ENCODE data around the gene ACSS3.
"Not testable (repeated sequence)": the region's sequence is repeated elsewhere in the genome, so short reads cannot be mapped to it uniquely, and the experiment has no call there.

ACSS3 gene, protein sequence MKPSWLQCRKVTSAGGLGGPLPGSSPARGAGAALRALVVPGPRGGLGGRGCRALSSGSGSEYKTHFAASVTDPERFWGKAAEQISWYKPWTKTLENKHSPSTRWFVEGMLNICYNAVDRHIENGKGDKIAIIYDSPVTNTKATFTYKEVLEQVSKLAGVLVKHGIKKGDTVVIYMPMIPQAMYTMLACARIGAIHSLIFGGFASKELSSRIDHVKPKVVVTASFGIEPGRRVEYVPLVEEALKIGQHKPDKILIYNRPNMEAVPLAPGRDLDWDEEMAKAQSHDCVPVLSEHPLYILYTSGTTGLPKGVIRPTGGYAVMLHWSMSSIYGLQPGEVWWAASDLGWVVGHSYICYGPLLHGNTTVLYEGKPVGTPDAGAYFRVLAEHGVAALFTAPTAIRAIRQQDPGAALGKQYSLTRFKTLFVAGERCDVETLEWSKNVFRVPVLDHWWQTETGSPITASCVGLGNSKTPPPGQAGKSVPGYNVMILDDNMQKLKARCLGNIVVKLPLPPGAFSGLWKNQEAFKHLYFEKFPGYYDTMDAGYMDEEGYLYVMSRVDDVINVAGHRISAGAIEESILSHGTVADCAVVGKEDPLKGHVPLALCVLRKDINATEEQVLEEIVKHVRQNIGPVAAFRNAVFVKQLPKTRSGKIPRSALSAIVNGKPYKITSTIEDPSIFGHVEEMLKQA

DNA sequence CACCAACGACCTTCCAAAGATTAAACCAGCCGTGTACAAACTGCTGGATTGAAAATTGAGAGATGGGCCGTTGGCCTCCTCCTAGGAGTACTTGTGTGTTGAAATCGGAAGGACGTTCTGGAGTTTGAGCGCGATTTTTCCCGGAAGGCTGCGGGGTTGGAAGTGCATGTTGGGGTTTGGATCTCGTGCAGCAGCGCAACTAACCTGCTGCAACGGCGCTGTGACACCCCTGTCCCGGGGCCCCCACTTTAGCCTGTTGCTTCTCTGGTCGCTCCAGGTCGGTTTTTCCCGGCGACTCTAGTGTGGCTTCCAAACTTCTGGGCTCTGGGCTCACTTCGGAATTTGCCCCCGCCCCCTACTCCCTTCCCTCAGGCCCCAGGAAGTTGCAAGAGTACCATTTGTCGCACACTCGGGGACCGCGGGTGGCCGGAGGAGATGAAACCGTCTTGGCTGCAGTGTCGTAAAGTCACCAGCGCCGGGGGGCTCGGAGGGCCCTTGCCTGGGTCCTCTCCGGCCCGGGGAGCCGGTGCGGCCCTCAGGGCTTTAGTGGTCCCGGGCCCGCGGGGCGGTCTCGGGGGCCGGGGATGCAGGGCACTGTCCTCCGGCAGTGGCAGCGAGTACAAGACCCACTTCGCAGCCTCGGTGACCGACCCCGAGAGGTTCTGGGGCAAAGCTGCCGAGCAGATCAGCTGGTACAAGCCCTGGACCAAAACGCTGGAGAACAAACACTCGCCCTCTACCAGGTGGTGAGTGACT, at the start of gene ACSS3:
ACSS3 (plus strand) TSS at position 394 of the 756 bp plus-strand sequence; CDS start at position 436, 42 bp downstream.
- no peak for DNase-seq

DNA sequence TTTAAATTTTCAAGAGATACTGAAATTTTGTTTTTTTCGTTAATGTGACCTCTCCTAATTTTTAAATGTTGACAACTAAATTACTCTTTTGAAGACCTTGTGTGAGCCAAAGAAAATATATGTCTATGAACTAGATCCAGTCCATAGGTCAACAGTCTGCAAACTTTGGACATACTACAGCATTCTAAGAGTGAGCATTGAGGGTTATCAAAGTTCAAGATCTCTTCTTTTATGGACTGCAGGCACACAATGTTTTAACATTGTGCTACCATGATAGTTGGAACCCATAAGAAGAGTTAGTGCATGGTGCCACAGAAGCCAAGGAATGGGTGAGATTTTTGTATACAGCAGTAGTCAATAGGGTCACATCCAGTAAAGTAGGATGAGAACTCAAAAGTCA, 43.0 kb upstream of the ACSS3 start:
- DNase-seq, result no peak

DNA sequence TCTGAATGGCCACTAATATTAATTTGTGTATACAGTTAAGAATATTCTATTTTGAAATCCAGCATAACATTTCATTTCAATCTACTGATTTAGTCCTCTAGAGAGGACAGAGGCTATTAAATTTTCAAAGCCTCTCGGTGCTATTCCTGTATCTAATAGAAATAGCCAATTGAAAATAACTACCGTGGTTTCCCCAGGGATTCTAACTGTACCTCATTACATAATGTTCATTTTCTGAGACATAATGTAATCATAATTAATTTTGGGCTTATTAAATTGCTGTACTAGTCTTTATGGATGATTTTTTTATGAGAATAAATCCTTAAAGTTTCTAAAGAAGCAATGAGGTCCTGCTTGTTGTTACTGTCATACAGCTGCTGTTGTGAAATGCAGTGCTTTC, 38.6 kb upstream of the ACSS3 start:
- no peak for DNase-seq

DNA sequence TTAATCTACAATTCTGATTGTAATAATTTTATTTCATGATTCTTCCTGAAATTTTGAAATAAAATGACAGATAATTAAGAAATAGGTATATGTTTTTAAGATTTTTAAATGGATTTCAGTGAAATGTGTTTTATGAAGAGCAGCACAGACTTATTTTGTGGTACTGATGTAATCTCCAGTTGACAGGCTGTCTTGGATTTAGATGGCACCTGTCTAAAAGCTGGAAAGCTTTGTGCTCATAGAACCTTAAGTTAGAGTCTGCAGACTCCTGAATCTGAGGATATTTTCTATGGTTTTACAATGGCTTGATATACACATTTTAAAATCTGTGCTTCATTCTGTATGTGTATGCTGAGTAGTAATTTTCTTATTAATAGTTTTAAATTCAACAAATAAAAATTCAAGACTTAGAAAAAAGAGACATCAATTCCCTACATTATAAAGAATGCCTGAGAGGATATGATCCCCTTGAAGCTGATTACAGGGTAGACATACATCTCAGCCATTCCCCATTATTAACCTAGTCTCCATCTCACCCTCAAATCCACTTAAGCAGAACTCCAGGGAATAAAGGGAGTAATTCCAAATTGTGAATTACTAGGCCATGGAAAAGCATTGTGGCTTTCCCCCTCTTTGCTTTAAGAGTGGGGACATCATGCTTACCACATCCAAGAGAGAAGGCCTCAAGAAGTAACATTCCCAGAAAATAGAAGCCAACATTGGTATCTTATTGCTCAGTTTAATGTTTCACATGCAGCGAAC, 33.7 kb upstream of the ACSS3 start:
- DNase-seq, result no peak

DNA sequence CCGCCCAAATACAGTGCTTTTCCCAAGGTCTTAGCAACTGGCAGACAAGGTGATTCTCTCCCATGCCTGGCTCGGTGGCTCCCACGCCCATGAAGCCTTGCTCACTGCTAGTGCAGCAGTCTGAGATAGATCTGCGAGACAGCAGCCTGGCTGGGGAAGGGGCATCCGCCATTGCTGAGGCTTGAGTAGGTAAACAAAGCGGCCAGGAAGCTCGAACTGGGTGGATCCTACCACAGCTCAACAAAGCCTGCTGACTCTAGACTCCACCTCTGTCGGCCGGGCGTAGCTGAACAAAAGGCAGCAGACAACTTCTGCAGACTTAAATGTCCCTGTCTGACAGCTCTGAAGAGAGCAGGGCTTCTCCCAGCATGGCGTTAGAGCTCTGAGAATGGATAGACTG, 12.9 kb upstream of the ACSS3 start:
- not testable (repeated sequence) for DNase-seq

DNA sequence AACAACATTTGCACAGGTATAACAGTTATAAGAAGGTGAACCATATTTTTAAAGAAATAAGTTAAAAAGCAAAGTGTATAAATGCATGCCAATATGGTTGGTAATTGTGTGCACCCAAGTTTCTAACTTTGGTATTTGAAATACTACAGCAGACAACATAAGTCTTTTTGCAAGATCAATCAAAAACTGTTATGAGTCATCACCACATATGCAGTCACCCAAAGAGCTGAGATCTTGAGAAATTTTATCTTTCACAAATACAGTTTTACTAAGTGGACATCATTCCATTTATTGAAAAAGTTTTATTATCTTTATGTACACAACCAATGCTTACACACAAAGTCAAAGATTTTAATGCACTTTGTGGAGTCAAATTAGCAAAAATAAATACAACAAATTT, 7.0 kb upstream of the ACSS3 start:
- no peak for DNase-seq

DNA sequence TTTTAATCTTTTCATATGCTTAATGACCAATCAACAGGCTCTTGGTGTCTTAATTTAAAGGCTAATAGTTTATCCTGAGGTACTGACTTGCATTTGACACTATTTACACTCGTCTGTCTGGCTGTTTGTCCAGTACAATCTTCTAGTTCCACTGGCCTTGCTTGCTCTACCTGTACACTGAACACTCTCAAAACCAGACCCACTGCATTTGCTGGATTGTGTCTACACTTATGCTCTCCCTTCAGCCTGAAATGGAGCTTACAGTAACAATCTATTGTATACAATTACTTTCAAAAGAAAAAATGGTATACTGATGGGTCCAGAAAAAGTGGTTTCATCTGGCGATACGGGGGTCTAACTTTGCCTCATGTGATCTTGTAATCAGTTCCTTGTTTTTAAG, 2.3 kb upstream of the ACSS3 start:
- no peak for DNase-seq

DNA sequence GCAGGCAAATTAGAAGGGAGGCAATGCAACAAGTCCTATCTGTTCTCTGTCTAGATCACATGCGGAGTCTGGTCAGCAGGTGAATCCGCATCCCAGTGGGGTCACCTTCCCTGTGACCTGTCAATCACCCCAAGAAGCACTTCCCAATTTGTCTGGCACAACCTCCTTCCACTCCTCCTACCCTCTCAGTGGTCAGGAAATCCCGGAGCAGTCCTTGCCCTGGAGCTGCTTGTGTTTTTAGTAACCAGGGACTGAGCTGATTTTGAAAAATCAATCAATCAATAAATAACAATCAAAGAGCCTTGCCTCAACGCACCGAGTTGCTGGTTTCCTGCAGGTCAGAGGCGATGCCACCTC, 572 bp upstream of the ACSS3 start:
- no peak for DNase-seq

DNA sequence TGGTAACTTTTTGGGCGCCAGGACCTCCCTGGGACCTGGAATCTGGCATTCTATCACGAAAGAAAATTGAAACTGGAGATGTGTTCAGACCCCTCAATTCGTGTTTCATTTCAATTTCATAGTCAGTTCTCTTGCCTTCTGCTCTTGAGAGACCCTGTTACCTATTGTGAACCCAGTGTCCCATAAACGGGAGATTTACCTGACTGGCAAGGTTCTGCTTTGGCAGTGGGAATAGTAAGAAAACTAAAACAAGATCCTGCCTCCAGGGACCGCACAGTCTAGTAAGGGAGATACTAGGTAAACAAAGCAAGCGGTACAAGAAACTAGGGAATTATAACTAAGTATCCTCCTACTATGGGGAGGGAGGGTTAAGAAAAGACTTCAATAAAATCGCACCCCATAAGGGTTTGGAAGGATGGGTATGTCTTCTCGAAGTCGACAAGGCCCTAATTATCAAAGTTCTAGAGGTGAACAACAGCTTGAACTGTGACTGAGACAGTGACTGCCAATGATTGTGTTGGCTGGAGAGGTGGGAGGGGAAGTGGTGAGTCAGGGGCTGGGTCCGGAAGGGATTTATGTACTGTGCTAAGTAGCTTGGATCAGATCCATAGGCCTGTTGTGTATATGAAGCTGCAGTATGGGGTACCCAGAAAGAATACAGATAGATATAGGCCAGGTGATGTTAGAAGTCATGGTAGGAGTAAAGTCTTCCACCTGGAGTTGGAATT, 754 bp downstream of the ACSS3 start:
- no peak for DNase-seq

DNA sequence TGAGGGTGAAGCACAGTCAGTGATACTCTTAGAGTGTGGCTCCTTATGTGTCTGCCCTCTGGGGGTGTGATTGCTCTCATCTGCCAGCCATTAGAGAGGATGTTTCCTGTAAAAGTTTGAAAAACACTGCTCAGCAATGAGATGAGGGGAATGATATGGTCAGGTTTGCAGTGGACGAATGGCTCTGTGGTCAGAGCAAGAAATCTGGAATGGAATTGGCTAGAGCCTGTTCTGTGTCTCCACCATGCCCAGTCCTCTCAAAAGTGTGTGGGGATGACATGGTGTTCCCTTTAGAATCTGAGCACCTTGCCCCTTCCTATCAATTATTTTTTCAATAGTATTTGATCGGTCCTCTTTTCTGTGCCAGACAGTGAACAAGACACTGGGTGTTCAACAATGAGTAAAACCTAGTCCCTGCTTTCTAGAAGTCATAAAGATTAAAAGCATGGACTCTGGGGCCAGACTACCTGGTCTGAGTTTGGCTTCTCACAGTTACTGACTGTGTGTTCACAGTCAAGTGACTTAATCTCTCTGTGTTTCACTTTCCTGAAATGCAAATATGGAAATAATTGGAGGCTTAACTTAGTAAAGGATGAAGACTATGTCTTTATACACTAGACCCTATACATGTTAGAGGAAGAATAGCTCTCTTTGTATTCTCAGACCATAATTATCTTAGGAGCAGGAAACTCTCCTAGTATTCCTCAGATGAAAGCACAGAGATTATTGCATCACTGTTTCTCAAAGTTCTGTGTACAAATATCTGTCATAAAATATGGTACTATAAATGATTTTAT, 1.6 kb downstream of the ACSS3 start:
- DNase-seq, result no peak

DNA sequence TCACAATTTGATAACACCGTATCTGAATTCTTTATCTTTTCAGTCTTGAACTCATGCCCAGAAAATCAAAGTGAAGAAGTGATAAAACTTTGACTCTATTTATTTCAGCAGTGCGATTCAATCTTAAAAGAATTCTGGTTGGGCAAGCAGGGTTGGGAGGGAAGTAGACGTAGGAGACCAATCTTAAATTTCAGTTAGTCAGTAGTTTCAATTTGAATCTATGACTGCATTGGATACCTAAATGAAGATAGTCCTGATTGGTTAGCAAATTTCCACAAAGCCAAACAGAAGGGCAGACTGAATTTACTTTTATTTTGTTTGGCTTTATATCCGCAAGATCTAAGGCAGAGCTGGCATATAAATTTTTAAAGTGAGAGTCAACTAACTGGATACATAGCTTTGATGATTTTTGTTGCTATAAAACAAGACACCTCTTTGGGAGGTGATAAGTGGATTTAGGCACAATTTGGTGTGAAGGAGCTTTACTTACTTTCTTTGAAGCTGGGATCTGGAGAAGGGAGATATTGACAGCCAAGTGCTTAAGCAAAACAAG, 2.6 kb downstream of the ACSS3 start:
- DNase-seq, result no peak

DNA sequence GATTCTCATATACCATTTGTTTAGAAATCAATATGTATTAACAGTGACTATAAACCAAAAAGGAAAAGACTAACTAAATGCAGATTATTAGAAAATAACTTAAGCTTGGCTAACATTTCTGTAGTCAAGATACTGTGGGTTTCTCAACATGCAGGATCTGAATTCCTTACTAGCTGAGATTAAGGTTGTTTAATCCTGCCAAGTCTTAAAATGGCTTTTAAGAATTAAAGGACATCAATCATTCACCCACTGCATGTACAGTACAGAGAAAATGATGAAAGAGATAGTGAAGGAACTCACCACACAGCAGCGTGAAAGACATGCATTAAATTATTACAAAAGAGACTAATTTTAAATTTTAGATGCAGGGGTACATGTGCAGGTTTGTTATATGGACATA, 3.8 kb downstream of the ACSS3 start:
- no peak for DNase-seq

DNA sequence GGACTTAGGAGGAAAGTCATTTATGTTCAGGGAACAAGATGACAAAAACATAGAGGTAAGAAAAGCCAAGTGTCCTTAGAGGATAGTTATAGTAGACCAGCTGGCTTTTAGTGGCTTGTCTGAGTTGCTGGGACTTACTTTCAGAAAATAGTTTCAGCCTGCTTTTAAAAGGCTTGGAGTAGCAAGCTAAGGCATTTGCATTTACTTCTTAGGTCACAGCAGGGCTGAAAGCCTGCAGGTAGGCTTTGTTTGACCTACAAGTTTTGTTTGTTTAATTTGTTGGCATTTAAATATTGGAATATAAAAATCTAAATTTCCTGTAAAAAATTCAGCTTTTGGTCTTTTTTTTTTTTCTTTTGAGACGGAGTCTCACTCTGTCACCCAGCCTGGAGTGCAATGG, 5.1 kb downstream of the ACSS3 start:
- DNase-seq, result no peak

DNA sequence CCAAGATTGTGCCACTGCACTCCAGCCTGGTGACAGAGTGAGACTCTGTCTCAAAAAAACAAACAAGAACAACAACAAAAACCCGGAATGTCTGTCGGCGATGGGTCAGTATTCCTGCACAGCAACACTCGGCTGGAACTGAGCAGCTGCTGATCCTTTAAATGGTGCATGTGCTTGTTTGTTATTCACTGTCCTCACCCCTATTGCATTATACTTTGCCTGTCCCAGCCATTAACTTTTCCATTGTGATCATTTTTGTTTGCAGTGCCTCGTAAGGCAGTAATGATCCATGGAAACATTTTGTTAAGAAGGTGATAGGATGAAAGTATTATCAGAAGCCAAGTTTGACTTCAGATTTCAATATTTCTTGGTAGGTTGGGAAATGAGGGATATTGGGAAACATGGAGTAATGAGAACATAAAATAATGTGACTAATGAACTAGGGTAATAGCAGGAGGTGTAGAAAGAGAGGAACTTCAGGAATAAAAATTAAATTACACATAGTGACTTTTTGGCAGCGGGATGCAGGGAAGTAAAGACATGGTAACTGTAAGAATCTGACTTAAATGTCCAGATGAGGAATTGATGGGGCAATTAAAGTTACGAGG, 6.1 kb downstream of the ACSS3 start:
- no peak for DNase-seq

DNA sequence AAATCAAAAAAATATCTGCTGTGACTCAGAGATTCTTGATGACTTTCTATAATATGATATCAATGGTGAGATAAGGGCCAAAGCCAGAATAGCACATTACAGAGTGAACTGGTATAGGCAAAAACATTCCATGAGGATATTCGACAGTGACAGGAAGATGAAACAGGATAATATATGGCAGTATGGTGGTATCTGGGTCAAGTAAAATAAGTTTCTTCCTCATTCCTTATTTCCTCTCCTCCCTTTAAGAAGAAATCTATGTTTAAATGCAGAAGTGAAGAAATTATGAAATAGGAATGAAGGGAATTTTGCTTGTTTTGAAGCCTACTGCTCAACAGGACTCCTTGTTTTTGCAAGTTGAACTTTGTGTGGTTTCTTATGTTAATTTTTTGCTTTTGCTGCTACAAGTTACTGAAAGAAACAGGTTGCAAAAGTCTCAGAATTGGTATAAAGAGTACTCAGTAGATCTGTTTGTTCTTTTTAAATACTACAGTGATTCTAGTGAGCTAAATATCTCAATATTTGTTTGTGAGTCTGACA, 7.0 kb downstream of the ACSS3 start:
- no peak for DNase-seq

DNA sequence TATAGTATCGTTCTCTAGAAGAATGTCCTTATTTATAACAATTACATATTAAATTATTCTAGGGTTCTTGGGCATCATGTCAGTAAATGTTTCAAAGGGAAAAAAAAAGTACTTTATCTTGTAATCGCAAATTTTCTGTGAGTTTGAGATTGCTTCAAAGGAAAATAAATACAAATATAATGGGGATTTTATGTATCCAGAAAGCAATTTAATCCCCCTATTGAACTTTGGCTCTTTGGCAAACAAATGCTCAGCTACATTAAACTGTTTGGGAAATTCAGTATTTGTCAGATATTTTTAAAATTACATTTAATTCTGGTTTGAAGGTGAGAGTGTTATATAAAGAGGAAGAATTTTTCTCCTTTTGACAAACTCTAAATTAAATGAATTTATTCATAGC, 8.0 kb downstream of the ACSS3 start:
- DNase-seq, result no peak

DNA sequence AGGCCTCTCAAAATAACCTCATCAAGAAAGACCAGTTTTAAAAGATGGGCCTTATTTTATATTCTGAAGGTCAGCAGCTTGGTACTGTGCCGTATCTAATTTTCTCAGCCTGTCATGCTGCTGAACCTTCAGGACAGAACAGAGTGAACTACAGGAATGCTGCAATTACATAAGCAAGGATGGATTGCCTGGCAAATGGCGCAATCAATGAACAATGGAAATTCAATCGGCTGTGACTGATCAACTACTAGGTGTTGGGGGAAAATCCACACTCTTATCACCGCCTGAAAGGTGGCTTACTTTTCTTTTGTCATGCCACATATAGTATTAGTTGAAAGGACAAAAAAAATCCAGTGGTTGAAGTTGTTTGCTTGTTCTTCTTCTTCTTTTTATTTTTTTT, 8.5 kb downstream of the ACSS3 start:
- DNase-seq, result no peak

DNA sequence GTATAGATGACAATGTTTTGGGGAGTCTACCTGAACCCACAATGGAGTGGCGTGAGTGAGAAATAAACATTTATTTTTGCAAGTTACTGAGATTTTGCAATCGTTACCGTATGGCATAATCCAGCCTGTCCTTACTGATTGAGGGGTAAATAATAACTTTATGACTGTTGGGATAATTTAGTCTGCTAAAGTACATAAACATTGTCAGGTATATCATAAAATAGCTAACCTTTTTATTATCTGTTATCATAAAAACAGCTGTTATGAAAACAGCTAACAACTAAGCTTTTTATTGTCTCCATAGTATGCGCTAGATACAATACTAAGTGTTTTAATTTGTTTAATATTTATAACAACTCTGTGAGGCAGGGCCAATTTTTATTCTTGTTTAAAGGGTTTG, 10.3 kb downstream of the ACSS3 start:
- no peak for DNase-seq

DNA sequence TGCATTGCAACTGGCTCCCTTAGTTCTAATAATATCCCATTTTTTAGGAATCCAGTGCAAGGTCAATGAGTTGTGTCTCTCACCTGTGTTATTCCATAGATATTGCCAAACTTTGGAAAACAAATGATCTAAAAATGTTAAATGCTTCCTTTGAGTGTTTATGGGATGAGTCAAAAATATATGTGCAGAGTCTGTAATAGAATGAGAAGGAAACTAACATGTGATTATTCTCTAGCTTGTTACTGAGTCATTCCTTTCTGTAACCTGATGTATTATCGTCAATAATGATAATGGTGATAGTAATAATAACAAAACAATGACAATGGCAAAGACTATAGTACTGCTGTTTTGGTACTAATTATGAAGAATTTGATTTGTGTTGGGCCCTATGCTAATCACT, 11.5 kb downstream of the ACSS3 start:
- no peak for DNase-seq

DNA sequence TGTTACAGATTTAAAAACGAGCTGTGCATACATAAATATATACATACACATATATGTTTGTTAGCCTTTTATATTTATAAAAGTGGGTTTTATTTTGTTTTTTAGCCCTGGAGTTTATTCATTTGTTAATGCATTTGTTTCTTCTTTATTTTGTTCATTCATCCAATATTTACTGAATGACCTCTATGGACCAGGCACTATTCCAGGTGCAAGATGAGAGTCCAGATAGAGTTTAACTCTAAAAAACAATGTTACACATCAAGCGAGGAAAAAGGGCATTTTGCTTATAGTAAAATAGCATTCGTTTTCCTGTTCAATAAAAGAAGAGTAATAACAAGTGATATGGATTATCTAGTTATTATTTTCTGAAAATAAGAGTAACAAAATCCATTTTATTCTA, 14.2 kb downstream of the ACSS3 start:
- no peak for DNase-seq
